NCI-H524 (cell line): ENCODE measurements around the gene RACK1.

Source experiments
- DNase-seq, 2 experiments: peaks; one replicate each; lab custom pipeline; 2025; lab: John Stamatoyannopoulos, UW

The RACK1 gene

DNA sequence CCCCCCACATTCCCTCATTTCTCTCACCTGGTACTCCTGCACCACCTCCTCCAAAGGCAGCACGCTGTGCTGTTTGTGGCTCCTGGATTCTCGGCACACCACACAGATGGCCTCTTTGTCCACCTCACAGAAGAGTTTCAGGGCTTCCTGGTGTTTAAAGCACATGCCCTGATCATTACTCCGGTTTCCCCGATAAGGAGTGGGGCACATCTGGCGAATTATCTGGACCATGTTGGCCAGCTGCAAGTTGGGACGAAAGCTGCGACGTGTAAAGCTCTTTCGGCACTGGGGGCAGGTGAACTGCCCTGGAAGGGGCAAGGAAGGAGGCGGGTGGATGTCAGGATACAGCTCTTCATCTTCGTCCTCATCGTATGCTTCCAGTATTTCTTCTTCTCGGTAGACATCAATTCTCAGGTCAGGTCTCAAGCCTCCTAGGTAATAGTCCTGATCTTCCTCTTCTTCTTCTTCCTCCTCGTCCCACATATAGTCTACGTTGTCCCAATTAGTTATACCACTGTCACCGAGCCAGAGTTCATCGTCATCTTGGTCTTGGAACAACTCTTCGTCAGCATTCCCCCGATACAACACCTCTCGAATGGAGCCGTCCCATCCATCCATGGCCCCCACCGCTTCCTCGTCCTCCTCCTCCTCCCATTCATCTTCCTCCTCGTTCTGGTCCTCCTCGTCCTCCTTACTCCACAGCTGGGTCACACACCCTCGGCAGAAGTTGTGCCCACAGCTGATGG, 16.4 kb upstream of the RACK1 start:
- no peak for DNase-seq

DNA sequence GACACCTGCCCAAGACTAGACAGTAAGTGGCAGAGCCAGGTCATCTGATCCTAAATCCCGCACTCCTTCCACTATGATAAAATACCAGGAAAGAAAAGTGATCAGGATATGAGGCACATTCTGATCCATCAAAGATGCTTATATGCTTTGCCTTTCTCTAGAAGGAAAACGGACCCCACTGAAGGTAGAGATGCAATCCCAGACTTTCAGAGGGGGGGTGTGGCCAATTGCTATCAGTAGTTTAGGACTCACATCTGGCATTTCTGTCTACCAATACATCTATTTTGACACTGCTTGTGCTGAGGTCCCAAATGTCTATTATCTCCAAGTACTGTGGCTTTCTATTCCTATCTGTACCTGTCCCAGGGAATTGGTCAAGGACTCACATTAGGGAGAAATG, 15.6 kb upstream of the RACK1 start:
- DNase-seq: no peak

DNA sequence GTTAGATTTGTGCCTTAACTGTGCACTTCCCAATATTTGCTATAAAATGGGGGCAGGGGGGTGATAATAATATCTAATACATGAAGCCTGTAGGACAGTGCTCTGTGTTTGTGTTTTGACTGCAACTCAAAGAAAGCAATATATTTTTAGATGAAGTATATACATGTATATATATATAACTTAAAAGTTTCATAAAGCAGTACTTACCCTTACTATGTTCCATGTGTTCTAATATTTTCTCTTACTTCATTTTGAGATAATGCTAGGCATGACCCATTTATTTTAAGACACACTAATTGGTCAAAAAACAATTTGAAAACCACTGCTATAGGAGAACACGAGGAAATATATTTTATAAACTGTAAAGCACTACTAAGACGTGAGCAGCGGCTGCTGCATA, 14.9 kb upstream of the RACK1 start:
- DNase-seq: no peak

DNA sequence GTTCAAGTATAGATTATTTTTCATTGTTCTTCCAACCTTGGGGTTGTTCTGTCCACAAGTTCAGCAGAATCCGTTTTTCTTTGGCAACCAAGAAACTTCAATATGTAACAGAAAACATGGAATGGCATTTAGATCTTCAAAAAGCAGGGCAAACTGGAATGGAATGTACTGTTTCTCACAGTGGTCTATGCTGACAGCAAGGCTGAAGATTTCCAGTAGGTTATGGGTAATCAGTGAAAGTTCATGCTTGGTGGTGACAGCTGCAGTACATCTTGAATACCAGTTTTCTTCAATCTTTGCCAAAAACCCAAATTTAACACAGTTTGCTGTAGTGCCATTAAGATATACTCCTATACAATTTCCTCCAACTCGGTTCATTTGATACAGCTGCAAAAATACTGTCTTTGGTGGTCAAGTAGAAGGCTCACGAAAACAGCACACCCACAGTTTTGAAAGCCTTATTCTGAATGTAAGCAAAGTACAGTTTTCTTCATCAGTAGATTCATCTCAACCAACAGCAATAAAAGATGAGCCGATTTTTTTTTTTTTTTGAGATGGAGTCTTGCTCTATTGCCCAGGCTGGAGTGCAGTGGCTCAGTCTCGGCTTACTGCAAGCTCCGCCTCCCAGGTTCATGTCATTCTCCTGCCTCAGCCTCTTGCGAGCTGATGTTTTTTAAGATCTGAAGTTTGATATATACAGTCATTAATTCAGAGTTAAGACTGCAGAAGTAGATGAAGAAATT, 12.3 kb upstream of the RACK1 start:
- DNase-seq: no peak

DNA sequence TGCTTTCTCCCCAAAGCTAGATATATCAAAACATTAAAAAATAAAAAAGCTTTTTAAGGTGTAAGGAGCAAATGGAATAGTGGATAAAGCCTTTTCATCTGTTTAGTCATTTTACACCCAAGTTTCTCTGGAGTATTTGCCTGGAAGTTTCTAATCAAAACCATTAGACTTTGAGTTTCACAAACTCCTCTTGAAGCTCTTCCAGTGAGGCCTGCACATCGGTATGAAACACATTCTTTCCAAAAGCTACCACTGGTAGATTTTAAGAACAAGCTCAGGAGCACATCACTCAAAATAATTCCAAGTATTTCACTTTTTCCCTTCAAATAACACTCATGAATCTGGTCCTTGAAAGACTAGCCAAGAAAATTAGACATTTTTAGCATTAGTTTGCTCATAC, 11.6 kb upstream of the RACK1 start:
- no peak for DNase-seq

- DNase-seq: no peak
These were observed 4.6 kb upstream of the RACK1 start for GRCh38 chr5:181248277-181248676.

DNA sequence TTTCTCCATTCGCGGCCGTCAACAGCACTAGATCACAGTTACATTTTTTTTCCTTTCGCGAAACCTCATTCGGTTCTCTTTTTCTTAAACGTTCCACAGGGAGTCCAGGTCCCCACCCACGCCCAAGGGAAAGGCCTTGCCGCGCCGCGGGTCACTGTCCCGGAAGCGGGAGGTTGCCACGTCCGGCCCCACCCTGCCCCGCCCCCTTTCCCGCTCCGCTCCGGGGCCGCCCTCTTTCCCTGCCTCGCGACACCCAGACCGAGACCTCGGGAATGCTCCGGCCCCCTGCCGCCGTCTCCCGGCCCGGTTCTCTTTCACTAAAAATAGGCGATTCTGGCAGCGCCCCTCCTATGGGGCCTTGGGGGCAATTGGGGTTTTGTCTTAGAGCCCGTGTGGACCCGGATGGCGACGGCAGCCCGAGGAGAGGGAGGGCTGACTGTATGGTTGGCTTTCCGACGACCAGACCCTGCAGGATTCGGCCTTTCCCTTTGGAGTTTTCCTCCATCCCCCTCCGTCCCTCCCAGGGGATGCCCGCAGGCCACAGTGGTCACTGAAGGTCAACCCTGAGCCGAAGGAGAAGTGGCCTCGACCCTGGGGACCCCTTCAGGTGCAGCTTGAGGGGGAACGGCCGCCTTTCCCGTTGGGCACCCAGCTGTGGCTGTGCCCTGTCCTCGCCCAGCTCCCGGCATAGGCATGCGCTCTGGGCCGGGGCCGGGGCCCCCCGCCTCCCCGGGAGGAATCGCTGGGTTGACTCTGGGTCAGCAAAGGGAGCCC, 2.8 kb upstream of the RACK1 start:
- DNase-seq: no peak

GRCh38 chr5:181245427-181246275, 1.9 kb upstream of the RACK1 start:
- DNase-seq: no peak

DNA sequence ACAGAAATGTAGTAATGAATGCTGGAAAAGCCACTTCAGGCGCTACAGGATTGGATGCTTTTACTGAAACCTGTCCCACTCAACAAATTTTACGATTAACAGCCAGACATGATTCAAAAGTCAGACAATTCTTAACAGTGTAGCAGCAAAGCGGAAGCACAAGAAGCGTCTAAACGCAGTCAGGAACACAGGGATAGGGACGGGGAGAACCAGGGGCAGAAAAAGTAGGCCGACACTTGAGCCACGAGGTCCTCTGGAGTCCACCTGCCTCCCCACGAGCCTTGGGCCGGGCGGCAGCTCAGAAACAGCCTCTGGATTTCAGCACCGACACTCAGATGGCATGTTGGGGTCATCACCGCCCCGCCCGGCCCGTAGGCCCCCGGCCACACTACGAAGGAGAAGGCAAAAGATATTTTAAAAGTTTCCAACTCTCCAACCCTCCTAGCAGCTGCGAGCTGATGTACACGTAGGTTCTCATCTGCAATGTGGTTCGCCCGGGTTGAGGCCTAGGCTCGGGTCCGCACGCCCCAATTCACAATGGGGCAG, 615 bp downstream of the RACK1 start:
- no peak for DNase-seq

- no peak for DNase-seq
These were observed 1.7 kb downstream of the RACK1 start for GRCh38 chr5:181242031-181242451.

- no peak for DNase-seq
These were observed 2.2 kb downstream of the RACK1 start for GRCh38 chr5:181241393-181241975.

DNA sequence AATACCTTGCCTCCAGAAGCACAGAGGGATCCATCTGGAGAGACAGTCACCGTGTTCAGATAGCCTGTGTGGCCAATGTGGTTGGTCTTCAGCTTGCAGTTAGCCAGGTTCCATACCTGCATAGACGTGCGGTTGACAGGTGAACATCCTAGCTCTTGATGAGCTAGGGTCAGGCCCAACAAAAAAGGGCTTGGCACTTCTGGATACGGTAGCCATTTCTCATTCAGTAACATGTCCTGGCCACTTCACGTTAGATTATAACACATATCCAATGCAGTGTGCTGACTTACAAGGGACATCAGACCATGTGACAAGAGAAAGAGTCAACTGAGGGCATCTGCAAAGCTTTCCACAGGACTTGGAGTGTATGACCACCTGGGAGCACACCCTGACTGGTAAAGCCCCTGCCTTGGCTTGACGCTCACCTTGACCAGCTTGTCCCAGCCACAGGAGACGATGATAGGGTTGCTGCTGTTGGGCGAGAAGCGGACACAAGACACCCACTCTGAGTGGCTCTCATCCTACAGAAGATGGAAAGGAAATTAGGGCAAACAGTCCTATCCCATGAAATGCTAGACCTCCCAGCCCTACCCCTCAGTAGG, 4.5 kb downstream of the RACK1 start:
- no peak for DNase-seq

- no peak for DNase-seq
These were observed 5.8 kb downstream of the RACK1 start for GRCh38 chr5:181237729-181238385.

- no peak for DNase-seq
These were observed 6.6 kb downstream of the RACK1 start for GRCh38 chr5:181236954-181237641.

GRCh38 chr5:181236471-181236870, 7.2 kb downstream of the RACK1 start:
- no peak for DNase-seq

- no peak for DNase-seq
These were observed 7.9 kb downstream of the RACK1 start for GRCh38 chr5:181235689-181236366.

DNA sequence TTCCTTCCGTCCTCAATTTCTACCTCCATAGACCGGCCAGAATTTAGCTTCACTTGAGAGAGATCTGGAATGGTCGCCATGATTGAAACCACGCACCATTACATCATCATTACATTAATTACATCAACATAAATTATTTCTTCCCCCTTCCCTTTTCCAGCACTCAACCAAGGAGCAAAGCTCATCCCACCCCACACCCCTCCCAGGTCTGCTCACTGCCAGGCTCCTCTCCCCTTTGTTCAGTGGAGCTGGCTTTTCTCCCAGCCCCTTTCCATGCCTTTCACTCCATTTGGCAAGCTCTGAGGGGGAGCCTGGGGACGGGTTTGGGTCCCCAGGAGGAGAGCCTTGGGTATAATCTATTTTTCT, 8.4 kb downstream of the RACK1 start:
- DNase-seq: no peak

- DNase-seq: no peak
These were observed 9.0 kb downstream of the RACK1 start for GRCh38 chr5:181234455-181235306.
